Measurements from ENCODE around the gene DOLK. TPM values are rescaled to one million over a fixed set of nuclear protein-coding genes. Genes with fewer than 3 reads are reported as not detected.

DOLK gene
- total and polyA plus RNA-seq, 2 donors (not counting 1 experiment from before 2014, with no cell fraction given), result 3.0 to 12.2 TPM

DNA sequence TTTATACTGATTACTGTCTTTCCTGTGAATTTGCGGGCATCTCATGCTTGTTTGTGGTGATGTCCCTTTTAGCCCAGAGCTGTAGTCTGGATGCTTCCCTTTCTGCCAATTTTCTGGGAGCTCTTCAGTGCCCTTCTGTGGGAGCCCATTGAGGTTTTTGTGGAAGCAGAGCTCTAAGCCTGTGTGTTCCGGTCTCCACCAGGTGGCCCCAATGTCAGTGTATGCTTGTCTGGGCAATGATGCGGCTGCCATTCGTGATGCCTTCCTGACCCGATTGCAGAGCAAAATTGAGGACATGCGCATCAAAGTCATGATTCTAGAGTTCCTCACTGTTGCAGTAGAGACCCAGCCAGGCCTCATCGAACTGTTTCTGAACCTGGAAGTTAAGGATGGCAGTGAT is 45.6 kb upstream of the DOLK start:
- Mint-ChIP-seq H3K27me3 (no peaks in the 10 kb centered on the region), H3K9me3 (ENCODE audit: insufficient read depth) (no peaks in the 10 kb centered on the region), H3K27ac (no peak overlapping the region), H3K4me1 (no peaks in the 10 kb centered on the region), H3K4me3 (no peak overlapping the region)
- ATAC-seq (ENCODE audit: low read depth) (no peak), DNase-seq (no peak)
- H3K27ac ChIP-seq (ENCODE audit: low read length in 2 of 2), result no peak overlapping the region
- H3K9ac ChIP-seq (ENCODE audit: low read length), result no peak overlapping the region
- no peaks in the 10 kb centered on the region for H4K20me1 ChIP-seq (ENCODE audit: control insufficient read depth, insufficient read depth, low read length, poor library complexity, severe bottlenecking)
- no peaks in the 10 kb centered on the region for H3K9me3 ChIP-seq (ENCODE audit: control extremely low read depth in 1 of 3, control insufficient read depth in 2 of 3, insufficient read depth in 1 of 3, low read length in 2 of 3)
- no peak overlapping the region for H3K4me2 ChIP-seq (replicated peaks; ENCODE audit: low read depth, low read length, poor library complexity, severe bottlenecking)
- no peaks in the 10 kb centered on the region for H3K4me1 ChIP-seq (ENCODE audit: control insufficient read depth in 2 of 2, insufficient read depth in 2 of 2, low read length in 2 of 2)
- 98% methylated on average over 7 of the region's 7 CpGs for WGBS (ENCODE audit: insufficient coverage)
- no peaks in the 10 kb centered on the region for H3K79me2 ChIP-seq (ENCODE audit: control insufficient read depth, insufficient read depth, low read length)
- TF ChIP-seq EZH2 (IDR thresholded peaks at IDR 0.05; ENCODE audit: borderline replicate concordance, insufficient read depth, low read depth, low read length, poor library complexity, severe bottlenecking) (no peak), CTCF (IDR thresholded peaks at IDR 0.05) (no peak)
- H3K4me3 ChIP-seq (ENCODE audit: control extremely low read depth in 1 of 5, extremely low read depth in 1 of 5, insufficient read depth in 1 of 5, low read depth in 2 of 5, low read length in 4 of 5), result no peak overlapping the region
- peaks cover 2 to 74% of the 10 kb centered on the region in 2 experiments for H3K36me3 ChIP-seq (replicated peaks in 1 of 2; ENCODE audit: control extremely low read depth in 1 of 2, control insufficient read depth in 1 of 2, extremely low read depth in 1 of 2, insufficient read depth in 2 of 2, low read length in 1 of 2)
- CTCF ChIA-PET, result interaction anchor here (0.9 to 1.5 kb wide), 2 partner anchors 13 to 40 kb away, joined by 3 to 5 read pairs; no protein-coding TSS in a partner anchor
- intact Hi-C loops (cut with micrococcal nuclease), result no loop called here
- POLR2A ChIA-PET, result no interaction called here
- H3K27me3 ChIP-seq (replicated peaks in 1 of 4; ENCODE audit: control extremely low read depth in 1 of 4, control insufficient read depth in 3 of 4, insufficient read depth in 4 of 4, low read length in 3 of 4), result no peaks in the 10 kb centered on the region
- H2AFZ ChIP-seq (ENCODE audit: insufficient read depth, low read depth, low read length, poor library complexity, severe bottlenecking), result no peak overlapping the region

DNA sequence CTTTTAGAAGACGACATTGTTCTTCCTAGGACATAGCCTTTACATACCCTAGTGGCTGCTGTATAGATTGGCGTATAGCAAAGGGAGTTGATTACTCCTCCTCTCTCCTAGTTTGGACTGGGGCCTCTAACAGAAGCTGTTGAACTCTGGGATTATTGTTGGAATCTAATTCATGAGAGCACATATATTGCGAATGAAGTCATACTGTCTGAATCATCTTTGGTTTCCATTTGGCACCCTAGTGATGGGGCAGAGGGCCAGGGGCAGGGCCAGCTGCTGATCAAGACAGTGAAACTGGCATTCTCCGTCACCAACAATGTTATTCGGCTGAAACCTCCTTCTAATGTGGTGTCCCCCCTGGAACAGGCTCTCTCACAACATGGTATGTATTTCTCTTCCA is 40.4 kb upstream of the DOLK start:
- Histone ChIP-seq H3K9me3 (ENCODE audit: control extremely low read depth in 1 of 3, control insufficient read depth in 2 of 3, insufficient read depth in 1 of 3, low read length in 2 of 3) (no peaks in the 10 kb centered on the region), H3K4me3 (ENCODE audit: control extremely low read depth in 1 of 5, extremely low read depth in 1 of 5, insufficient read depth in 1 of 5, low read depth in 2 of 5, low read length in 4 of 5) (no peak overlapping the region), H2AFZ (ENCODE audit: insufficient read depth, low read depth, low read length, poor library complexity, severe bottlenecking) (no peak overlapping the region), H3K27ac (ENCODE audit: low read length in 2 of 2) (no peak overlapping the region), H3K79me2 (ENCODE audit: control insufficient read depth, insufficient read depth, low read length) (no peaks in the 10 kb centered on the region), H3K4me1 (ENCODE audit: control insufficient read depth in 2 of 2, insufficient read depth in 2 of 2, low read length in 2 of 2) (no peaks in the 10 kb centered on the region), H4K20me1 (ENCODE audit: control insufficient read depth, insufficient read depth, low read length, poor library complexity, severe bottlenecking) (no peaks in the 10 kb centered on the region), H3K27me3 (replicated peaks in 1 of 4; ENCODE audit: control extremely low read depth in 1 of 4, control insufficient read depth in 3 of 4, insufficient read depth in 4 of 4, low read length in 3 of 4) (no peaks in the 10 kb centered on the region), H3K36me3 (replicated peaks in 1 of 2; ENCODE audit: control extremely low read depth in 1 of 2, control insufficient read depth in 1 of 2, extremely low read depth in 1 of 2, insufficient read depth in 2 of 2, low read length in 1 of 2) (peaks cover 5 to 75% of the 10 kb centered on the region in 2 experiments), H3K4me2 (replicated peaks; ENCODE audit: low read depth, low read length, poor library complexity, severe bottlenecking) (no peak overlapping the region), H3K9ac (ENCODE audit: low read length) (no peak overlapping the region)
- Mint-ChIP-seq H3K9me3 (ENCODE audit: insufficient read depth) (no peaks in the 10 kb centered on the region), H3K27me3 (no peaks in the 10 kb centered on the region), H3K4me1 (no peaks in the 10 kb centered on the region), H3K4me3 (no peak overlapping the region), H3K27ac (no peak overlapping the region)
- intact Hi-C loops (cut with micrococcal nuclease), result no loop called here
- CTCF ChIA-PET, result interaction anchor here (0.6 kb wide), 1 partner anchor 68 kb away, joined by 3 read pairs; no protein-coding TSS in a partner anchor
- WGBS (ENCODE audit: insufficient coverage), result 97% methylated on average over 4 of the region's 5 CpGs
- ATAC-seq (ENCODE audit: low read depth) (no peak), DNase-seq (no peak)
- POLR2A ChIA-PET, result no interaction called here
- TF ChIP-seq CTCF (IDR thresholded peaks at IDR 0.05), result no peak
- TF ChIP-seq EZH2 (IDR thresholded peaks at IDR 0.05; ENCODE audit: borderline replicate concordance, insufficient read depth, low read depth, low read length, poor library complexity, severe bottlenecking), result no peak
